GM23248 (cell line): ENCODE measurements around the gene TLE5.

Experiments used
- EZH2 ChIP-seq: fragments of 200-600 bp; sonication (generic); IDR thresholded peaks from 2 replicates; pipeline ENCODE4 v1.6.1; 2018; ENCODE audit warnings: antibody characterized with exemption, mild to moderate bottlenecking; ENCODE audit not compliant: insufficient read depth, poor library complexity, severe bottlenecking
- EZH2phosphoT487 ChIP-seq: fragments of 200-600 bp; sonication (generic); IDR thresholded peaks from 2 replicates; pipeline ENCODE4 v1.6.1; 2018; ENCODE audit warnings: antibody characterized with exemption, moderate library complexity, mild to moderate bottlenecking, low read depth; ENCODE audit not compliant: insufficient read depth

DNA sequence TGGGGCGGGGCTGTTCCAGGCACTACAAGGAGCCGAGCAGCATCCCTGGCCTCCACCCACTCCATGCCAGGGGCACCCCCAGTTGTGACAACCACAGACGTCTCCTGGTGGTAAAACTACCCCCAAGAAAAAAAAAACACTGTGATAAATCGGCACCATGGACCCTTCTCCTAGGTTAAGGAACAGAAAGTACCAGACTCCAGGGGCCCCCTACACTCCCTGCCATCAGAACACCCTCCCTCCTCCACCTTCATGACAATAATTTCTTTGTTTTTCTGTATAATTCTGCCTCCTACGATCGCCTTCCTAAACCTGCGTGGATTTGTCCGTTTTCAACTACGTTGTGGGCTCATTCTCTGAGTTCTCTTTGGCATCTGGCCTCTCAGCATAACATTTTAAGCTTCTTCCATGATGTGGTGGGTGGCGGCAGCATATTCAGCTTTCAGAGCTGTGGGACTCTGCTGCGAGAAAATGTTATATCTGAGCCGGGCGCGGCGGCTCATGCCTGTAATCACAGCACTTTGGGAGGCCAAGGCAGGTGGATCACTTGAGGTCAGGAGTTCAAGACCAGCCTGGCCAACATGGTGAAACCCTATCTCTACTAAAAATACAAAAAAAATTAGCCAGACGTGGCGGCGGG, 41.9 kb downstream of the TLE5 start:
- TF ChIP-seq EZH2phosphoT487 (no peak), EZH2 (no peak)
